ENCODE data around the gene FDPS.

The FDPS gene

GRCh38 chr1:155320661-155321617, 12.3 kb downstream of the FDPS start, which contains the start of gene RUSC1:
TSS of gene RUSC1 (plus strand) at chr1:155320894. CDS start at chr1:155321774, 880 bp downstream.
- H3K27ac ChIP-seq: no peak within 1 kb of the TSS
- H3K4me2 ChIP-seq: peak within 1 kb of the TSS; percentile 85 to 99 (median 95)

DNA sequence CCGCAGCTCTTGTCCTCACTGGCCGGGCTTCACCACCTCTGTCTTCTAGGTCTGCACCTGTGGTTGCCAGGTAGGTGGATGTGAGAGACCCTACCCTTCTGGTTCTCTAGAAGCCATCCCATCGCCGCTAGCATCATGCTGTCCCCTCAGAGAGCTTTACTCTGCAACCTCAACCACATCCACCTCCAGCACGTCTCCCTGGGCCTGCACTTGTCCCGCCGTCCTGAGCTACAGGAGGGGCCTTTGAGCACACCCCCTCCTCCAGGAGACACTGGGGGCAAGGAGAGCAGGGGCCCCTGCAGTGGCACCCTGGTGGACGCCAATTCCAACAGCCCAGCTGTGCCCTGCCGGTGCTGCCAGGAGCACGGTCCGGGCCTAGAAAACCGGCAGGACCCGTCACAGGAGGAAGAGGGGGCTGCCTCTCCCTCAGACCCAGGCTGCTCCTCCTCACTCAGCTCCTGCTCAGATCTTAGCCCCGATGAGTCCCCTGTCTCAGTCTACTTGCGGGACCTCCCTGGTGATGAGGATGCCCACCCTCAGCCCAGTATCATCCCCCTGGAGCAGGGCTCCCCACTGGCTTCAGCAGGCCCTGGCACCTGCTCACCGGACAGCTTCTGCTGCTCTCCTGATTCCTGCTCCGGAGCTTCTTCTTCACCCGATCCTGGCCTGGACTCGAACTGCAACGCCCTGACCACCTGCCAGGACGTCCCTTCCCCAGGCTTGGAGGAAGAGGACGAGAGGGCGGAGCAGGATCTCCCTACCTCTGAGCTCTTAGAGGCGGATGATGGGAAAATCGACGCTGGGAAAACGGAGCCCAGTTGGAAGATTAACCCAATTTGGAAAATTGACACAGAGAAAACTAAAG, 13.2 kb downstream of the FDPS start:
- Histone ChIP-seq H3K9ac (peak overlapping the region; percentile 70 to 87 (median 85); a peak in 21 of 22 replicates), H3K9me3 (replicated peaks in 1 of 11) (no peaks in the 10 kb centered on the region), H4K20me1 (peaks cover 0 to 75% (median 58%) of the 10 kb centered on the region in 11 experiments; a peak in 21 of 22 replicates), H3K4me3 (peak overlapping the region; percentile 75 to 94 (median 83); a peak in 19 of 20 replicates), H3K4me2 (peak overlapping the region; percentile 85 to 99 (median 95)), H3K27ac (peak overlapping the region in 1 of 11 experiments; percentile 88; a peak in 1 of 22 replicates), H3K27me3 (no peaks in the 10 kb centered on the region), H3K4me1 (peaks cover 51 to 67% (median 64%) of the 10 kb centered on the region in 10 experiments), H3K36me3 (peaks cover 0 to 44% (median 36%) of the 10 kb centered on the region in 11 experiments; a peak in 21 of 22 replicates)
- no peak for TF ChIP-seq Cebpa-rat (IDR thresholded peaks at IDR 0.05)

More at GRCh38 chr1:155320661-155321617, 12.3 kb downstream of the FDPS start, which contains the start of gene RUSC1:
- Histone ChIP-seq H3K4me1 (peaks cover 41 to 59% (median 54%) of the 10 kb centered on the region in 10 experiments), H3K9me3 (replicated peaks in 1 of 11) (no peaks in the 10 kb centered on the region), H4K20me1 (peaks cover 0 to 68% (median 48%) of the 10 kb centered on the region in 11 experiments; a peak in 20 of 22 replicates), H3K9ac (peak within 1 kb of the TSS; percentile 1 to 87 (median 84); a peak in 16 of 22 replicates), H3K4me3 (peak within 1 kb of the TSS; percentile 31 to 60 (median 44)), H3K36me3 (peaks cover 0 to 49% (median 42%) of the 10 kb centered on the region in 11 experiments; a peak in 21 of 22 replicates), H3K27me3 (no peaks in the 10 kb centered on the region)
- TF ChIP-seq Cebpa-rat (IDR thresholded peaks at IDR 0.05): no peak

GRCh38 chr1:155322571-155322952, 13.9 kb downstream of the FDPS start:
- Histone ChIP-seq H3K4me3 (peak overlapping the region; percentile 75 to 94 (median 83)), H3K4me1 (peaks cover 58 to 73% (median 67%) of the 10 kb centered on the region in 10 experiments), H3K27me3 (no peaks in the 10 kb centered on the region), H3K9ac (peak overlapping the region; percentile 70 to 87 (median 85); a peak in 21 of 22 replicates), H3K4me2 (peak overlapping the region; percentile 85 to 99 (median 95)), H3K9me3 (replicated peaks in 1 of 11) (no peaks in the 10 kb centered on the region), H3K36me3 (peaks cover 1 to 46% (median 34%) of the 10 kb centered on the region in 11 experiments; a peak in 21 of 22 replicates), H4K20me1 (peaks cover 0 to 78% (median 61%) of the 10 kb centered on the region in 11 experiments; a peak in 21 of 22 replicates), H3K27ac (peak overlapping the region in 6 of 11 experiments; percentile 6 to 88 (median 56); a peak in 9 of 22 replicates)
- no peak for TF ChIP-seq Cebpa-rat (IDR thresholded peaks at IDR 0.05)

DNA sequence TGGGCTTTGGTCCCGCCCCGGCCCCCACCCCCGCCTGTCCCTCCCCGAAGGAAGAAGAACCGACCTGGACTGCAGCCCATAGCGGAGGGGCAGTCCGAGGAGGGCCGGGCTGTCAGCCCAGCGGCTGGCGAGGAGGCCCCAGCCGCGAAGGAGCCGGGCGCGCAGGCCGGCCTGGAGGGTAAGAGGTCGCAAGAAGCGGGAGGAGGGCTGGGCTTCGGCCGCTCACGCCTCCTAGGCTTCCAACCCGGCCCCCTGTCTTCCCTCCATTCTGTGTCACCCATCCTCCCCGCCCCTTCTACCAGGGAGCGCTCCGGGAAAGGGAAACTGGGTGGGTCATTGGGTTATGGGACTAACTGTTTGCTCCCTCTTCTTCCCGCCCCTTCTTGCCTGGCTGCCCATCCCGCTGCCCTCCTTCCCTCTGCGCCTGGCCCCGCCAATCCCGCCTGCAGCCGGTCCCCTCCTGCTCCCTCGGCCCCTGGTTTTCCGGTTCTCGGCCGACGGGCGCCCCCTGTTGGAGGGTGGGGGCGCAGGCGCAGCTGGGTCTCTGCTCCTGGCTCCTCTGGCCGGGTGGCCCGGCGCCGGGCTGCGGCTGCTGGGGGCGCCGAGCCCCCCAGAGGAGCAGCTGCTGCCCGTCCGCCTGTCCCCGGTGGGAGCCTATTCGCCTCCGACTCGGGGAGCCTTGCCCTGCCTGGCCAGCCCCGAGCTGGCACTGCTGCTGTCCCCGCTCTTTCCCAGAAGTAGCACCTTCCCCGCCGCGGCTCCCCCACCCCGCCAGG, 14.5 kb downstream of the FDPS start:
- no peak for TF ChIP-seq Cebpa-rat (IDR thresholded peaks at IDR 0.05)
- H4K20me1 ChIP-seq: peaks cover 0 to 78% (median 63%) of the 10 kb centered on the region in 11 experiments; a peak in 21 of 22 replicates
- H3K4me2 ChIP-seq: peak overlapping the region; percentile 85 to 99 (median 95)
- no peaks in the 10 kb centered on the region for H3K27me3 ChIP-seq
- H3K36me3 ChIP-seq: peaks cover 7 to 45% (median 32%) of the 10 kb centered on the region in 11 experiments
- H3K9me3 ChIP-seq (replicated peaks in 1 of 11): no peaks in the 10 kb centered on the region
- H3K4me1 ChIP-seq: peaks cover 58 to 72% (median 67%) of the 10 kb centered on the region in 10 experiments
- H3K9ac ChIP-seq: peak overlapping the region; percentile 79 to 87 (median 85)
- H3K4me3 ChIP-seq: peak overlapping the region; percentile 75 to 94 (median 83)
- H3K27ac ChIP-seq: peak overlapping the region; percentile 25 to 88 (median 78); a peak in 18 of 22 replicates

DNA sequence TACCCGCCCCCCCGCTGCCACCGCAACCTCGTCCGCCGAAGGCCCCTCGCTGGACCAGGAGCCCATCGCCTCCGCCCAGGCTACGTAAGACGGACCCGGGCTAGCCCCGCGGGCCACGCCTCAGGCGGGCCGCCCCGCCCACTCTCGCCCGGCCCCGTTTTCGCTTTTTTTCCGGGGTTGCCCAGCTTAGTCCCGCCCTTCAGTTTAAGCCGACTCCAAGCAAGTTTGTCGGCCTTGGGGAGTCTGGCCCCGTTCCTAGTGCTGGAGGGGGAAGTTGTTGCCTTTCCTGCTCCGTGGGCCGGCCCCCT, 15.0 kb downstream of the FDPS start:
- peak overlapping the region; percentile 63 to 88 (median 78); a peak in 21 of 22 replicates for H3K27ac ChIP-seq
- peaks cover 12 to 44% (median 32%) of the 10 kb centered on the region in 11 experiments for H3K36me3 ChIP-seq

DNA sequence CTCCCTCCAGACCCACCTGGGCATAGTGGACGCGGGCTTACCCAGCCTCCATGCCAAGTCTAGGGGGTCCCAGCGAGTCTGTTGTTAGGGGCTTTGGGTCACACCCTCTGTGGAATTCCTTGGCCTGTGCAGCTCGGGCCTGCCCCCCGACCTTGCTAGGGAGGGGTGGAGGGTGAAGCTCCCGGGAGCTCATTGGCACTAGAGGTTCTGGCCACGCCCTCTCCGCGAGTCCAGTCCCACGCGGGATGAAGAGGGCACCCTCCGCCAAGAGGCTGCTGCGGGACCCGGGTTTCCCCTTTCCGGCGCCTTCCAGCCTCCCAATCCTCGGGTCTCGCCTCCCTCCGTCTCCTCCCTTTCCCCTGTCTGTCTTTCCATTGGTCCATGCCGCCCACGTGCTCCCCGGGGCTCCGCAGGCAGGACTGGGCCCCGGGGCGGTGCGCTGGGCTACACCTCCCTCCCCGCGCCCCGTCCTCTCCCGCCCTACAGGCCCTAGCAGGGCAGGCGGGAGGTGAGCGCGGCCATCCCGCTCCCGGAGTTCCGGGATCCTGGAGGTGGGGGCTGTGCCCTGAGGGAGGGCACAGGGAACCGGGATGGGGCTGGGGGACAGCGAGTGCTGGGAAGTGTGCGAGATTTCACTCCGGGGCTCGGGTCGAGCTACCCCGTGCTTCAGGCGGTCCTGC, 15.5 kb downstream of the FDPS start:
- H3K9me3 ChIP-seq (replicated peaks in 1 of 11): no peaks in the 10 kb centered on the region
- H3K4me3 ChIP-seq: peak overlapping the region; percentile 75 to 94 (median 83)
- H3K4me1 ChIP-seq: peaks cover 56 to 62% (median 59%) of the 10 kb centered on the region in 10 experiments
- peak overlapping the region; percentile 85 to 99 (median 95) for H3K4me2 ChIP-seq
- H3K36me3 ChIP-seq: peaks cover 13 to 43% (median 31%) of the 10 kb centered on the region in 11 experiments; a peak in 21 of 22 replicates
- peak overlapping the region; percentile 63 to 88 (median 78); a peak in 21 of 22 replicates for H3K27ac ChIP-seq
- peak overlapping the region; percentile 79 to 87 (median 85) for H3K9ac ChIP-seq
- no peak for TF ChIP-seq Cebpa-rat (IDR thresholded peaks at IDR 0.05)
- H4K20me1 ChIP-seq: peaks cover 0 to 74% (median 55%) of the 10 kb centered on the region in 11 experiments; a peak in 20 of 22 replicates
- no peaks in the 10 kb centered on the region for H3K27me3 ChIP-seq

More for the DNA sequence above, 15.0 kb downstream of the FDPS start:
- H4K20me1 ChIP-seq: peaks cover 0 to 78% (median 60%) of the 10 kb centered on the region in 11 experiments; a peak in 20 of 22 replicates
- peak overlapping the region; percentile 75 to 94 (median 83) for H3K4me3 ChIP-seq
- no peak for TF ChIP-seq Cebpa-rat (IDR thresholded peaks at IDR 0.05)
- H3K9me3 ChIP-seq (replicated peaks in 1 of 11): no peaks in the 10 kb centered on the region
- peak overlapping the region; percentile 79 to 87 (median 85) for H3K9ac ChIP-seq
- H3K27me3 ChIP-seq: no peaks in the 10 kb centered on the region
- peaks cover 58 to 67% (median 64%) of the 10 kb centered on the region in 10 experiments for H3K4me1 ChIP-seq
- peak overlapping the region; percentile 85 to 99 (median 95) for H3K4me2 ChIP-seq
